Umbilical cord (tissue), 2 donors: ENCODE measurements around the gene VIPR1. TPM values are rescaled to one million over a fixed set of nuclear protein-coding genes. Genes with fewer than 3 reads are reported as not detected.
A peak's percentile ranks its signal among the peaks of the same experiment; 100 is the strongest.
"Not testable (repeated sequence)": the region's sequence is repeated elsewhere in the genome, so short reads cannot be mapped to it uniquely, and the experiment has no call there.

Experiments used
- DNase-seq: peaks from one replicate; pipeline ENCODE4 v3.0.0-alpha.2; 2015; ENCODE audit warnings: low spot score
- total RNA-seq: library from RNA; depleted of rRNA; stranded (reverse); fragments of >200 nt; gene quantifications from one replicate; pipeline ENCODE4 v1.2.3, GENCODE V29; 2014; ENCODE audit warnings: low replicate concordance; ENCODE audit not compliant: insufficient read depth

VIPR1 gene
- total RNA-seq, 1 donor from 2014 or later, result 4.1 TPM

DNA sequence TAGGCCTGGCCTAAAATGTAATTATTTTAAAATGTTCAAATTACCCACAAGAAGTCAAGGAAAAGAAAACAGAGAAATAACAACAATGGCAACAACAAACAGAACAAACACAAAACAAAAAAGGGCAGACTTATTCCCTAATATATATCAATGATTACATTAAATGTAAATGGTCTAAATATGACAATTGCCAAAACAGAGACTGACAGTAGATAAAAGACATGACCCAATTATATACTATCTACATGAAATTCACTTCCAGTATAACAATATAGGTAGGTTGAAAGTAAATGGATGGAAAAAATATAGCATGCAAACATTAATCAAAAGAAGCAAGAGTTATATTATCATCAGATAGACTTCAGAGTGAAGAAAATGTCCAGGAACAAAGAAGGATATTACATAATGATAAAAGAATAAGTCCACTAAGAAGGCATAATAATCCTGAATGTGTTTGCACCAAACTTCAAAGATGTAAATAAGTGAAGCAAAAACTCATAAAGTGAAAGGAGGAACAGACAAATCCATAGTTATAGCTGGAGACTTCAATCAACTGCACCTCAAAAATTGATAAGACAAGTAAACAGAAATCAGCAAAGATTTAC, 72.8 kb downstream of the VIPR1 start:
- DNase-seq, result no peak

DNA sequence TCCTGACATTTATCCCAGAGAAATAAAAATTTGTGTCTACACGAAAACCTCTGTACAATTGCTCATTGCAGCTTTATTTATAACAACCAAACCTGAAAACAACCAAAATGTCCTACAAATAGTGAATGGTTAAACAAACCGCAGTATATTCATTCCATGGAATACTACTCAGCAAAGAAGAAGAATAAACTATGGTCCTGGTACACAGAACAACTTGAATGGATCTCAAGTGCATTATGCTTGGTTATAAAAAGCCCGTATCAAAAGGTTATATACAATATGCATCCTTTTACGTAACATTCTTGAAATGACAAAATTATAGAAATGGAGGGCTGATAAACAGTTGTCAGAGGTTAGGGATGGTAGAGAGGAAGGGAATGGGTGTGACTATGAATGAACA, 75.6 kb downstream of the VIPR1 start:
- DNase-seq, result no peak

DNA sequence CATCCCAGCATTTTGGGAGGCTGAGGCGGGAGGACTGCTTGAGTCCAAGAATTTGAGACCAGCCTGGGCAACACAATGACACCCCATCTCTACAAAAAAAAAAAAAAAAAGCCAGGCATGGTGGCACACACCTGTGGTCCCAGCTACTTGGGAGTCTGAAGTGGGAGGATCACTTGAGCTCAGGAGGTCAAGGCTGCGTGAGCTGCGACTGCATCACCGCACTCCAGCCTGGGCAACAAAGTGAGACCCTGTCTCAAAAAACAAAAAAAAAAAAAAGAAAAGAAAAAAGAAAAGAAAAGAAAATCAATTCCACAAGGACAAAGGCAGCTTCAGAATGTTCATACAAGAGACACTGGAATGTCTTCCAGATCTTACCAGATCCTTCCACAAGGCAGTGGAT, 76.9 kb downstream of the VIPR1 start:
- not testable (repeated sequence) for DNase-seq

DNA sequence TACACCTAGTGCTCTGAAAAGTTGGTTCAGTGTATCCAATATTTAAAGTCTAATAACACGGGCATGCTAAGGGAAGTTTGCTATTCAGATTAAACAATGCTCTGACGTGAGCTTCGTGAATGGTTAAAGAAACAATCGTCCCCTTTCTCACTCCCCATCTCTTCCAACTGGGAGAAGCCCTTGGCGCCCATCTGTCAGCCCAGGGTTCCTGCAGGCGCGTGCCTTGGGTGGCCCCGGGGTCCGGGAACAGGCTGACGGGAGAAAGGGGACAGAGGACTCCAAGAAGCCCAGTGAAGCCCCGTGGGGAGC, 78.9 kb downstream of the VIPR1 start:
- no peak for DNase-seq

DNA sequence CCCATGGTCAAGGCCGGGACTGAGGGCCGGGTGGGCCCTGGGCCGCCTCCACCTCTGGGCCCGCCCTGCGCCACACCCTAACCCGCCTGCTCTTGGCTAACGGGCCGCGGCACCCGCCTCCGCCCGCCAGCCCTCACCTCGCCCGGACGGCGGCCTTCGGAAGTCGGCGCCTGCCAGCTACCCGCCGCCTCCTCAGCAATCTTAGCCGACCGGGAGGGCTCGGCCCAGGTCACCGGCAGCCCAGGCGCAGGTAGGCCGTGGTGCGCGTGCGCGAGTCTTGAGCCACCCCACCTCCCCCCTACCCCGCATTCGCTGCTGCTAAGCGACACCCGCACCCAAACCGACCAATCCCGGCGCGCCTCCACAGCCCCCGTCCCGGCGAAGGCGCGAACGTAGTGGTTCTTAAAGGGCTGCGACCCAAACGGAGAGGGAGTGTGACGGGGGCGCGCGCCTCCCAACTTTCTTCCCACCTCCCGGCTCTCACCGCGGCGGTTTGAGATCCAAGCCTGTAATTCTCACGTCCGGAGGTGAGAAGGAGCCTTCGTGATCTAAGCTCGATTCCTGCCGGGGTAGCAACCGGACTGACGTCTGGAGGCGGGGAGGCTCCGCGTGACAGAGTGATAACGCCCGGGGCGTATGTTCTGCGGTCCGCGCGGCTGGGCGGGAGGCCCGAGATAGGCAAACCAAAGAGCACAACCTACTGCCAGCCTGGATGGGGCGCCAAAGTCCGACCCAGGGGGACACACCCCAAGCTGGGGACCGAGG, 79.4 kb downstream of the VIPR1 start, which contains the start of gene SEC22C:
Gene SEC22C (minus strand): TSS at position 259 of the 765 bp plus-strand sequence. CDS start 12,921 bp downstream, outside the sequence.
- peak; percentile 97 for DNase-seq

DNA sequence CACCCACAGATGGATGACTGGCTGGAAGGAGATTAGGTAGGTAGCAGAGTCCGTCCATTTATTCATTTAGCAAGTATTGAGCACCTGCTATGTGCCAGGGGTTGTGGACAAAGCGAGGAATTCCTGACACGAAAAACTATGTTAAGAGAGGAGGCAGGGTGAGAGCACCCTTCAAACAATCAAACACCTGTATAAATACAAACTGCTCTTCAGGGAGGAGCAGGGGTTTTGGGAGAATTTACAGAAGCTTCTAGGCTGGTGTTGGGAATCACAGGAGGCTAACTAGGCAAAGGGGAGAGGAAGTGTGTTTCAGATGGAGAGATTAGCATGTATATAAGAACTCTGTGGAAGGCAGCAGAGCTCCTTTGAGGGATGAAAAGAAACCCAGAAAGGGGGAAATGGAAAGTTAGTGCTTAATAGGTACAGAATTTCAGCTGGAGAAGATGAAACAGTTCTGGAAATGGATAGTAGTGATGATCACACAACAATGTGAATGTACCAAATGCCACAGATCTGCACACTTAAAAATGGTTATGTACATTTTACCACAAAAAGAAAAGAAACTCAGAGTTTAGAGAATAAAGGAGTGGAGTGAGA, 80.1 kb downstream of the VIPR1 start:
- DNase-seq, result no peak

Other genes starting within 250 kb of the VIPR1 start
- 12.8 TPM for gene CCK, start 236.5 kb upstream of the VIPR1 start, total RNA-seq
- not detected for gene LYZL4, start 92.0 kb upstream of the VIPR1 start, total RNA-seq
- gene SEC22C, start 79.3 kb downstream of the VIPR1 start, total RNA-seq, result 37.8 TPM
- 7.7 TPM for gene SS18L2, start 88.2 kb downstream of the VIPR1 start, total RNA-seq
- 149 TPM for gene NKTR, start 98.0 kb downstream of the VIPR1 start, total RNA-seq
- 49.8 TPM for gene ZBTB47, start 151.1 kb downstream of the VIPR1 start, total RNA-seq
- gene KLHL40, start 182.9 kb downstream of the VIPR1 start, total RNA-seq, result not detected
- gene HHATL, start 200.2 kb downstream of the VIPR1 start, total RNA-seq, result not detected